WTC11 (cell line): Measurements from ENCODE around the gene ZCCHC14. TPM values are rescaled to one million over a fixed set of nuclear protein-coding genes. Genes with fewer than 3 reads are reported as not detected.

Experiments used
- AFF4 ChIP-seq: sonication (generic); formaldehyde crosslinking; IDR thresholded peaks from 2 replicates; pipeline ENCODE4 v1.8.1; 2023; ENCODE audit warnings: mild to moderate bottlenecking, missing genetic modification reagents, borderline replicate concordance
- ATF2 ChIP-seq: sonication (generic); formaldehyde crosslinking; IDR thresholded peaks from 2 replicates; pipeline ENCODE4 v1.8.1; 2022; ENCODE audit warnings: low read depth, missing genetic modification reagents, borderline replicate concordance
- ATF6 ChIP-seq: sonication (generic); formaldehyde crosslinking; IDR thresholded peaks from 2 replicates; pipeline ENCODE4 v1.8.1; 2023; ENCODE audit warnings: mild to moderate bottlenecking, missing genetic modification reagents
- ELF4 ChIP-seq: sonication (generic); formaldehyde crosslinking; IDR thresholded peaks from 2 replicates; pipeline ENCODE4 v1.8.1; 2022; ENCODE audit warnings: low read depth, mild to moderate bottlenecking, moderate library complexity, missing genetic modification reagents
- ESRRA ChIP-seq: sonication (generic); formaldehyde crosslinking; IDR thresholded peaks from 2 replicates; pipeline ENCODE4 v1.8.1; 2022; ENCODE audit warnings: mild to moderate bottlenecking, missing genetic modification reagents, borderline replicate concordance
- FOXP1 ChIP-seq: sonication (generic); formaldehyde crosslinking; IDR thresholded peaks from 2 replicates; pipeline ENCODE4 v1.8.0; 2022; ENCODE audit warnings: missing genetic modification reagents, mild to moderate bottlenecking, moderate library complexity, borderline replicate concordance
- MXD4 ChIP-seq: fragments of 250-450 bp; sonication (Bioruptor Pico); IDR thresholded peaks from 2 replicates; pipeline ENCODE4 v1.8.0; 2021; ENCODE audit warnings: mild to moderate bottlenecking, moderate library complexity, borderline replicate concordance
- MYBL2 ChIP-seq: sonication (generic); formaldehyde crosslinking; IDR thresholded peaks from 2 replicates; pipeline ENCODE4 v1.8.1; 2023; ENCODE audit warnings: mild to moderate bottlenecking, moderate library complexity, missing genetic modification reagents
- NFE2L1 ChIP-seq: sonication (generic); formaldehyde crosslinking; IDR thresholded peaks from 2 replicates; pipeline ENCODE4 v1.8.1; 2023; ENCODE audit warnings: missing genetic modification reagents
- NR1H2 ChIP-seq: sonication (generic); formaldehyde crosslinking; IDR thresholded peaks from 2 replicates; pipeline ENCODE4 v1.9.0; 2021; ENCODE audit warnings: mild to moderate bottlenecking, moderate library complexity, missing genetic modification reagents
- PREB ChIP-seq: sonication (generic); formaldehyde crosslinking; IDR thresholded peaks from 2 replicates; pipeline ENCODE4 v1.8.1; 2022; ENCODE audit warnings: mild to moderate bottlenecking, missing genetic modification reagents, moderate library complexity, borderline replicate concordance
- PRRX2 ChIP-seq: fragments of 250-450 bp; sonication (Bioruptor Pico); IDR thresholded peaks from 2 replicates; pipeline ENCODE4 v1.8.0; 2021; ENCODE audit warnings: mild to moderate bottlenecking
- RORB ChIP-seq: fragments of 250-450 bp; sonication (Bioruptor Pico); IDR thresholded peaks from 2 replicates; pipeline ENCODE4 v1.9.0; 2021; ENCODE audit warnings: mild to moderate bottlenecking
- SMAD3 ChIP-seq: sonication (generic); formaldehyde crosslinking; IDR thresholded peaks from 2 replicates; pipeline ENCODE4 v1.8.0; 2022; ENCODE audit warnings: missing genetic modification reagents, mild to moderate bottlenecking, borderline replicate concordance
- SP1 ChIP-seq: sonication (generic); formaldehyde crosslinking; conservative IDR thresholded peaks from 2 replicates; pipeline ENCODE4 v1.8.1; 2022; ENCODE audit warnings: missing genetic modification reagents
- ZNF121 ChIP-seq: sonication (generic); formaldehyde crosslinking; IDR thresholded peaks from 2 replicates; pipeline ENCODE4 v1.8.0; 2023; ENCODE audit warnings: missing genetic modification reagents
- ZNF138 ChIP-seq: sonication (generic); formaldehyde crosslinking; conservative IDR thresholded peaks from 2 replicates; pipeline ENCODE4 v1.8.1; 2022; ENCODE audit warnings: mild to moderate bottlenecking, moderate library complexity, missing genetic modification reagents
- total RNA-seq: library from RNA; stranded (reverse); gene quantifications from 3 replicates; pipeline ENCODE4 v1.2.3, GENCODE V29; 2021
- TF ChIP-seq, protein P1 (sequence below): fragments of 250-450 bp; sonication (Bioruptor Pico); conservative IDR thresholded peaks from 2 replicates; pipeline ENCODE4 v1.9.0; 2021; ENCODE audit warnings: mild to moderate bottlenecking
- TF ChIP-seq, protein P2 (sequence below): sonication (generic); formaldehyde crosslinking; conservative IDR thresholded peaks from 2 replicates; pipeline ENCODE4 v1.8.1; 2022; ENCODE audit warnings: mild to moderate bottlenecking, missing genetic modification reagents
- TF ChIP-seq, protein P3 (sequence below): sonication (generic); formaldehyde crosslinking; IDR thresholded peaks from 2 replicates; pipeline ENCODE4 v1.8.1; 2023; ENCODE audit warnings: mild to moderate bottlenecking, missing genetic modification reagents, moderate library complexity
- TF ChIP-seq, protein P4 (sequence below): sonication (generic); formaldehyde crosslinking; IDR thresholded peaks from 2 replicates; pipeline ENCODE4 v1.8.0; 2022; ENCODE audit warnings: mild to moderate bottlenecking, missing genetic modification reagents
- TF ChIP-seq, protein P5 (sequence below): sonication (generic); formaldehyde crosslinking; IDR thresholded peaks from 2 replicates; pipeline ENCODE4 v1.8.1; 2023; ENCODE audit warnings: mild to moderate bottlenecking, missing genetic modification reagents

ZCCHC14 gene
- total RNA-seq, 1 experiment from 2014 or later, result 33.8 TPM

DNA sequence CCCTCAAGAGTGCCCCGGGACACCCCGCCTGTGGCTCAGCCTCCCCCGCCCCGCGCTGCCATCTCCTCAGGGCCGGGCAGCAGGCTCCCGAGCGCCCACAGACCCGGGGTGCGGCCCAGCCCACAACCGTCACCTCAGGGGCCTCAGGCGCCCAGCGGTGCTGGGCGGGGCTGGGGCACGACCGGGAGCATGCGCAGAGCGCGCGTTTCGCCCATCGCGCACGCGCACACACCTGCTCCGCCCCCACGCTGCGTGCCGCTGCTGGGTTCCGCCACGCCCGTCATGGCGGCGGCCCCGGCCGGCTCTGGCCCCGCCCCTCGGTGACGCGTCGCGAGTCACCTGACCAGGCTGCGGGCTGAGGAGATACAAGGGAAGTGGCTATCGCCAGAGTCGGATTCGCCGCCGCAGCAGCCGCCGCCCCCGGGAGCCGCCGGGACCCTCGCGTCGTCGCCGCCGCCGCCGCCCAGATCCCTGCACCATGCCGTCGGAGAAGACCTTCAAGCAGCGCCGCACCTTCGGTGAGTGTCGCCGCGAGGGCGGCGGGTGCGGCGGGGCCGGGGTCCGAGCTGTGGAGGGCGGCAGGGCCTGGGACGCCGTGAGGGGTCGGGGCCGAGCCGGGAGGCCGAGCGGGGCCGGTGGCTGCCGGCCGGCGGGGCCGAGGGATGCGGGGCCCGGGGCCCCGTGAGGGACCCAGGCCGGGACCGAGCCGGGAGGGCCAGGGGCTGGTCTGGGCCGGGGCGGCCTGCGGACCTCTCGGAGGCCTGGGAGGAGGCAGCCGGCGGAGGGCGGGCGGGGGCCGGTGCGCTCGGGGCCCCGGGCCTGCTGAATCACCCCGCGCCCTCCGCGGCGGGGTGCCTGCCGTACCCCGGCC, 100.6 kb downstream of the ZCCHC14 start, which contains the start of gene MAP1LC3B (continued):
- TF ChIP-seq ZNF138 (no peak), SP1 (CRISPR knock-in tag) (peak; percentile 100), AFF4 (CRISPR knock-in tag) (no peak), NR1H2 (CRISPR knock-in tag) (no peak), RORB (no peak), ELF4 (CRISPR knock-in tag) (no peak), MXD4 (no peak), NFE2L1 (CRISPR knock-in tag) (0 out of 2 replicates have a peak, but pooled peaks have one; percentile 38), ESRRA (CRISPR knock-in tag) (peak; percentile 58; the same call in 1 of the 2 replicates), PRRX2 (CRISPR knock-in tag) (no peak), FOXP1 (CRISPR knock-in tag) (peak; percentile 69), SMAD3 (CRISPR knock-in tag) (no peak), ATF2 (no peak), ZNF121 (no peak), PREB (CRISPR knock-in tag) (no peak), ATF6 (CRISPR knock-in tag) (no peak), MYBL2 (CRISPR knock-in tag) (no peak)
- TF ChIP-seq, protein P1, sequence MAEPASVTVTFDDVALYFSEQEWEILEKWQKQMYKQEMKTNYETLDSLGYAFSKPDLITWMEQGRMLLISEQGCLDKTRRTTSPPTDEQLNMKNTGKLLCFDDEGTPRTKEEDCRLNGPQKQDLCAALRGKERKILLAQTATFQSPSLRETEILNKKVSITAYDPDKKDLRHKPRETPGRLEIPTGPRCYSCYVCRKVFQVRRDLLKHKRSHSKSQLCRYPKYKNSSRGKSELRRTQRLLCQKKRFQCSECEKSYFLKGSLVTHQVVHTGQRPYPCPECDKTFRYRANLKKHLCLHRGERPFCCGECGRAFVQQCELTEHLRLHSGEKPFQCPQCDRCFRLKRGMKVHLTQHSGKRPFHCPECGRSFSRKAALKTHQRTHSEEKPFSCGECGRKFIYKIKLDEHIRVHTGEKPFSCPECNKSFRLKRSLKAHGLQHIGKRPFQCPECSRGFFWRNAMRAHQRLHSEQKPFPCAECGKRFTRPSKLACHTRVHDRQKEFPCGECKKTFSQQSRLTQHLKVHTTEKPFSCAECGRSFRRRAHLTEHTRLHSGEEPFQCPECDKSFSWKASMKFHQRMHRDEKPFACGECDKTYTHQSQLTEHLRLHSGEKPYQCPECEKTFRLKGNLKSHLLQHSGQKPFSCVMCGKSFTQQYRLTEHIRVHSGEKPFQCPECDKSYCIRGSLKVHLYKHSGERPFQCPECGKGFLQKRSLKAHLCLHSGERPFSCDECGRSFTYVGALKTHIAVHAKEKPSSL (CRISPR knock-in tag), result no peak
- TF ChIP-seq, protein P2, sequence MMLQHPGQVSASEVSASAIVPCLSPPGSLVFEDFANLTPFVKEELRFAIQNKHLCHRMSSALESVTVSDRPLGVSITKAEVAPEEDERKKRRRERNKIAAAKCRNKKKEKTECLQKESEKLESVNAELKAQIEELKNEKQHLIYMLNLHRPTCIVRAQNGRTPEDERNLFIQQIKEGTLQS (CRISPR knock-in tag), result no peak
- TF ChIP-seq, protein P3, sequence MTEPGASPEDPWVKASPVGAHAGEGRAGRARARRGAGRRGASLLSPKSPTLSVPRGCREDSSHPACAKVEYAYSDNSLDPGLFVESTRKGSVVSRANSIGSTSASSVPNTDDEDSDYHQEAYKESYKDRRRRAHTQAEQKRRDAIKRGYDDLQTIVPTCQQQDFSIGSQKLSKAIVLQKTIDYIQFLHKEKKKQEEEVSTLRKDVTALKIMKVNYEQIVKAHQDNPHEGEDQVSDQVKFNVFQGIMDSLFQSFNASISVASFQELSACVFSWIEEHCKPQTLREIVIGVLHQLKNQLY (CRISPR knock-in tag), result no peak
- TF ChIP-seq, protein P4, sequence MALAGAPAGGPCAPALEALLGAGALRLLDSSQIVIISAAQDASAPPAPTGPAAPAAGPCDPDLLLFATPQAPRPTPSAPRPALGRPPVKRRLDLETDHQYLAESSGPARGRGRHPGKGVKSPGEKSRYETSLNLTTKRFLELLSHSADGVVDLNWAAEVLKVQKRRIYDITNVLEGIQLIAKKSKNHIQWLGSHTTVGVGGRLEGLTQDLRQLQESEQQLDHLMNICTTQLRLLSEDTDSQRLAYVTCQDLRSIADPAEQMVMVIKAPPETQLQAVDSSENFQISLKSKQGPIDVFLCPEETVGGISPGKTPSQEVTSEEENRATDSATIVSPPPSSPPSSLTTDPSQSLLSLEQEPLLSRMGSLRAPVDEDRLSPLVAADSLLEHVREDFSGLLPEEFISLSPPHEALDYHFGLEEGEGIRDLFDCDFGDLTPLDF (CRISPR knock-in tag), result no peak
- TF ChIP-seq, protein P5, sequence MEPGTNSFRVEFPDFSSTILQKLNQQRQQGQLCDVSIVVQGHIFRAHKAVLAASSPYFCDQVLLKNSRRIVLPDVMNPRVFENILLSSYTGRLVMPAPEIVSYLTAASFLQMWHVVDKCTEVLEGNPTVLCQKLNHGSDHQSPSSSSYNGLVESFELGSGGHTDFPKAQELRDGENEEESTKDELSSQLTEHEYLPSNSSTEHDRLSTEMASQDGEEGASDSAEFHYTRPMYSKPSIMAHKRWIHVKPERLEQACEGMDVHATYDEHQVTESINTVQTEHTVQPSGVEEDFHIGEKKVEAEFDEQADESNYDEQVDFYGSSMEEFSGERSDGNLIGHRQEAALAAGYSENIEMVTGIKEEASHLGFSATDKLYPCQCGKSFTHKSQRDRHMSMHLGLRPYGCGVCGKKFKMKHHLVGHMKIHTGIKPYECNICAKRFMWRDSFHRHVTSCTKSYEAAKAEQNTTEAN (CRISPR knock-in tag), result no peak; the same call in 1 of the 2 replicates
